Subcutaneous adipose tissue (tissue), 4 donors: Measurements from ENCODE around the gene CCR6. TPM values are rescaled to one million over a fixed set of nuclear protein-coding genes. Genes with fewer than 3 reads are reported as not detected.

Experiments
- total RNA-seq, 4 donors: library from RNA; depleted of rRNA; stranded (reverse); fragments of >200 nt; gene quantifications; one replicate each; pipeline ENCODE4 v1.1.0, GENCODE V29; 2016
- TF ChIP-seq, protein P1 (sequence below): fragments of 450-650 bp; IDR thresholded peaks from one replicate; pipeline ENCODE4 v1.5.1; 2016; ENCODE audit warnings: low read depth, mild to moderate bottlenecking, control low read depth, antibody characterized with exemption, moderate library complexity

The CCR6 gene
- total RNA-seq, 4 donors from 2014 or later, result 0.22 TPM; not detected in 3

DNA sequence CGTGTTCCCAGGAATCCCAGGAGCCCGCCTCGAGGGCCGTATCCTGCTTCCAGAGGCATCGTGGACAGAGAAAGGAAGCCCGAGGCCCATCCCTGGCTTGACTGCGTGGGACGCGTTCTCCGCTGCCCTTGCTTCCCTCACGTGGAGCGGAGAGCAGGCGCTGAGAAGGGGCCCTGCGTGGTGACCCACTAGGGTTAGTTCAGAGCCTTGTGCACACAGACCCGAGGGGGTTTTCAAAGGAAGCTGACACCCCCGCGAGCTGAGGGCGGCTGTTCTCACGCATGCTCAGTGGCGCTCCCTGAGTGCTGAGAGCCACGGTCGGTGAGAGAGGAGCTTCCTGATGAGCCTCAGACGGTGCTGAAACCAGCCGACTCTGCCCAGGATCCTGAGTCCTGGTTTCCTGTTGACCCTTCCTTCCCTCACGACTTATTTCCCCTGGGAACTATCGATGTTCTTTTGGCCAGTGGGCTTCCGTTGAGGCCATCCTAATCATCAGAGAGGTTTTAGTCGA, 28.9 kb upstream of the CCR6 start:
- TF ChIP-seq, protein P1, sequence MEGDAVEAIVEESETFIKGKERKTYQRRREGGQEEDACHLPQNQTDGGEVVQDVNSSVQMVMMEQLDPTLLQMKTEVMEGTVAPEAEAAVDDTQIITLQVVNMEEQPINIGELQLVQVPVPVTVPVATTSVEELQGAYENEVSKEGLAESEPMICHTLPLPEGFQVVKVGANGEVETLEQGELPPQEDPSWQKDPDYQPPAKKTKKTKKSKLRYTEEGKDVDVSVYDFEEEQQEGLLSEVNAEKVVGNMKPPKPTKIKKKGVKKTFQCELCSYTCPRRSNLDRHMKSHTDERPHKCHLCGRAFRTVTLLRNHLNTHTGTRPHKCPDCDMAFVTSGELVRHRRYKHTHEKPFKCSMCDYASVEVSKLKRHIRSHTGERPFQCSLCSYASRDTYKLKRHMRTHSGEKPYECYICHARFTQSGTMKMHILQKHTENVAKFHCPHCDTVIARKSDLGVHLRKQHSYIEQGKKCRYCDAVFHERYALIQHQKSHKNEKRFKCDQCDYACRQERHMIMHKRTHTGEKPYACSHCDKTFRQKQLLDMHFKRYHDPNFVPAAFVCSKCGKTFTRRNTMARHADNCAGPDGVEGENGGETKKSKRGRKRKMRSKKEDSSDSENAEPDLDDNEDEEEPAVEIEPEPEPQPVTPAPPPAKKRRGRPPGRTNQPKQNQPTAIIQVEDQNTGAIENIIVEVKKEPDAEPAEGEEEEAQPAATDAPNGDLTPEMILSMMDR, result no peak

- TF ChIP-seq, protein P1, result no peak
These were observed 28.5 kb upstream of the CCR6 start for GRCh38 chr6:167094436-167094819.

DNA sequence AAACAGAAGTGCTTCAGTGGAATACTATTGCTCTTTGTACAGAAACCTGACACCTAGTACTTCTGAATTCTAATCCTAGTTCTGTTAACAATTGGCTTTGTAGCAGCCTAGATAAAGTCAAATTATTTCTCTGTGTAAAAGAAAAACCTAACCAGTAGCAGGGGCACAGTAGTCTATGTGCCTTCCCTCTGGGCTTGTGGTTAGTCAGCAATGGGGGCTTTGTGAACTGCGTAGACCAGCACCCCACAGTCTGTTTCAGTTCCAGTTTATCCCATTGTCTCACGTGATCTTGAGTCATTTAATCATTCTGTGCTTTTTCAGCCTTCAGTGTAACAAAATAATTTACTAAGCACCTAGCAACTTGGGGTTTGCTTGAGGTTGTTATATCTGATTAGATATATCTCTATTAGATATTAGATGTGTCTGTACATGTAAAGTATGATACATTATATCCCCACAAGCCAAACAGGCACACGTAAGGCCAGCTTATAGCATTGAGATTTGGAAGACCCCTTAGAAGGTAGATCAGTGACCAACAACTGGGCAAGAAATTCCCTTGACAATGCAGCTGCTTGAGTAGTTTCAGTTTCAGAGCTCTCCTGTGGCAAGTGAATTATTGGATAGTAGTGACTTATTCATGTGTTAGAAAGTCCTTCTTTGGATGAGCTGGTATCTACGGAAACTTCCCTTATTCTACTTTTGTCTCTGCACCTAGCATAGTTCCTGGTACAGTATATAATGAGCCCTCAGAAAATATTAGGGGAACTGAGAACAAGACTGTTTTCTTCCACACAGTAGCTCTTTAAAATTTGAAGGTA, 27.9 kb upstream of the CCR6 start:
- TF ChIP-seq, protein P1, result no peak

GRCh38 chr6:167095888-167096287, 27.0 kb upstream of the CCR6 start:
- TF ChIP-seq, protein P1, result no peak

DNA sequence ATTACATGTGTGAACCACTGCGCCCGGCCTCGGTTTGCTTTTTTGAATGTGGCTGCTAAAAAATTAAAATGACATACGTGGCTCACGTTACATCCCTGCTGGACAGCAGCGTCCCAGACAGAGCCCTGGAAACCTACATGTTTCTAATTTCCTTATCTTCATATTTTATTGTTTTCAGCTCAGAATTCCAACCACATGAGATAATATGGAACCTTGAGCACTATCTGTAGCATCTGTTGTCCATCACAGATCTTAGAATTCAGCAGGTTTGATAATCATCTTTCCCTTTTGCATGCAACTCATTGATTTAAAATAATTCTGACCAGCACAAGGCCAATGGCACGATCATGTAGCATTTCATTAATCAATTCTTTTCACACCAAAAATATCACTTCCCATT, 25.9 kb upstream of the CCR6 start:
- TF ChIP-seq, protein P1, result no peak

DNA sequence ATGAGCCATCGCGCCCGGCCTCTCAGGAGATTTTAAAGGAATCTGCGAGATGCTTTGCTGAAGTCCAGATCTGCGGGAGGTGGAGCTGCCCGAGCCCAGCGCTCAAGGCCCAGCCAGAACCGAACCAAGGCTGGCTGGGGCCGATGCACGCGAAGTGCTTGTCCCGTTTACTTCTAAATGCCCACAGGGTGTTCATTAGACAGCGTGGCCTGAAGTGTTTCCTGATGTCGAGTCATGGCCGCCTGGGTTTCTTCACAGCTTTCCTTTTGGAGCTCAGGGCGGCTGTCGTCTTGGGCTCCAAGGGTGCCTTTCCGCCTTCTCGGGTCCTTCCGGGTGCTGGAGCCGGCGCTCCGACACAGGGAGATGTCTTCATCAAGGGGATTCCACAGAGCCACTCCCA, 25.1 kb upstream of the CCR6 start:
- TF ChIP-seq, protein P1, result no peak

DNA sequence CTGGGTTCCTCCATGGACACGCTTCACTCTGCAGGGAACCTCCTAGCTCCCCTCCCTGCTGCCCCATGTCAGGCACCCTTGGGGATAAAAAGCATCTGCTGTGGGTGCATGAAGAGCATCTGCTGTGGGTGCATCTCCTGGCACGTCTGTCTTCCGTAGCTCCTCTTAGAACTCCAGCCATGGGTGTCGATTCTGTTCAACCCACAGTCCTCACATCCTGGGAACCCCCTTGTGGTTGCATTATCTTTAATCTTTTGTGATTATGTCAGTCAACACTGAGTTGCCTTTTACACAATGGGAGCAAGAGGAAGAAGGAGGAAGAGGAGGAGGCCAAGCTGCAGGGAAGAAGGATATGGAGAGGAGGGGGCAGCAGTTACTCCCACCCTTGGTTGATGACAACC, 24.1 kb upstream of the CCR6 start:
- TF ChIP-seq, protein P1, result no peak
